ENCODE data around the gene MT1F.

The MT1F gene

GRCh38 chr16:56657555-56658326 lies at the start of gene MT1F:
Gene MT1F, plus strand, starts transcription at chr16:56657959. Its CDS starts 100 bp downstream, at chr16:56658059.
- Histone ChIP-seq H3K36me3 (ENCODE audit: control insufficient read depth in 2 of 2, insufficient read depth in 2 of 2, low read length in 2 of 2) (peaks cover 7 to 9% of the 10 kb centered on the region in 2 donors), H3K4me1 (ENCODE audit: control insufficient read depth in 2 of 2, insufficient read depth in 2 of 2, low read length in 2 of 2) (peaks cover 6 to 16% of the 10 kb centered on the region in 2 donors), H3K27me3 (ENCODE audit: control insufficient read depth in 2 of 2, insufficient read depth in 2 of 2, low read length in 2 of 2) (peaks cover 0 to 2% of the 10 kb centered on the region in 2 donors), H3K27ac (ENCODE audit: low read depth in 2 of 2, low read length in 2 of 2) (peak within 1 kb of the TSS; percentile 84 to 91), H3K9me3 (ENCODE audit: control insufficient read depth in 2 of 2, low read length in 2 of 2) (no peaks in the 10 kb centered on the region), H3K9ac (ENCODE audit: low read depth in 1 of 2, low read length in 2 of 2) (peak within 1 kb of the TSS; percentile 76 to 89), H3K4me3 (ENCODE audit: low read length in 2 of 2) (peak within 1 kb of the TSS; percentile 82 to 88)

DNA sequence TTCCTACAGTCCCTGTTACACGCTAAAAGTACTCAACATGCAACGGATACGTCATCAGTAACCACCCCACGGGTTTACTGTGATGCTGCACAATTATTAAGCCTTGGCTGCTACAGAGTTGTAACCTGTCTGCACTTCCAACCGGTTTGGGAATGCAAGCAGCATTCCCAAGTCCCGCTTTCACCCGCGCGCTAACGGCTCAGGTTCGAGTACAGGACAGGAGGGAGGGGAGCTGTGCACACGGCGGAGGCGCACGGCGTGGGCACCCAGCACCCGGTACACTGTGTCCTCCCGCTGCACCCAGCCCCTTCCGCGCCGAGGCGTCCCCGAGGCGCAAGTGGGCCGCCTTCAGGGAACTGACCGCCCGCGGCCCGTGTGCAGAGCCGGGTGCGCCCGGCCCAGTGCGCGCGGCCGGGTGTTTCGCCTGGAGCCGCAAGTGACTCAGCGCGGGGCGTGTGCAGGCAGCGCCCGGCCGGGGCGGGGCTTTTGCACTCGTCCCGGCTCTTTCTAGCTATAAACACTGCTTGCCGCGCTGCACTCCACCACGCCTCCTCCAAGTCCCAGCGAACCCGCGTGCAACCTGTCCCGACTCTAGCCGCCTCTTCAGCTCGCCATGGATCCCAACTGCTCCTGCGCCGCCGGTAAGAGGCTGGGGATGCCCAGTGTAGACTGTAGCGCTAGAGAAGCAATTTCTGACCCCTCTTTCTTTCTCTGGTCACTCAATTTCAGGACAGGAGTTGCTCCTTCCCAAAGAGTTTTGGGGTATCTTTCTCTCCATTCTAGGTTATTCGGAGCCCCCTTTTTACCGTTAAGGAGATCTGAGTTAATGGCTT lies 49.5 kb upstream of the MT1F start, which contains the start of gene MT2A:
Gene MT2A, plus strand, starts transcription at position 542 of the 833 bp plus-strand sequence. Its CDS starts 72 bp downstream, at position 614.
- Histone ChIP-seq H3K9ac (ENCODE audit: low read depth in 1 of 2, low read length in 2 of 2) (peak within 1 kb of the TSS; percentile 78 to 90), H3K4me1 (ENCODE audit: control insufficient read depth in 2 of 2, insufficient read depth in 2 of 2, low read length in 2 of 2) (peaks cover 26 to 29% of the 10 kb centered on the region in 2 donors), H3K27me3 (ENCODE audit: control insufficient read depth in 2 of 2, insufficient read depth in 2 of 2, low read length in 2 of 2) (no peaks in the 10 kb centered on the region), H3K36me3 (ENCODE audit: control insufficient read depth in 2 of 2, insufficient read depth in 2 of 2, low read length in 2 of 2) (no peaks in the 10 kb centered on the region), H3K9me3 (ENCODE audit: control insufficient read depth in 2 of 2, low read length in 2 of 2) (no peaks in the 10 kb centered on the region), H3K27ac (ENCODE audit: low read depth in 2 of 2, low read length in 2 of 2) (peak within 1 kb of the TSS; percentile 94 to 95), H3K4me3 (ENCODE audit: low read length in 2 of 2) (peak within 1 kb of the TSS; percentile 82 to 96)

DNA sequence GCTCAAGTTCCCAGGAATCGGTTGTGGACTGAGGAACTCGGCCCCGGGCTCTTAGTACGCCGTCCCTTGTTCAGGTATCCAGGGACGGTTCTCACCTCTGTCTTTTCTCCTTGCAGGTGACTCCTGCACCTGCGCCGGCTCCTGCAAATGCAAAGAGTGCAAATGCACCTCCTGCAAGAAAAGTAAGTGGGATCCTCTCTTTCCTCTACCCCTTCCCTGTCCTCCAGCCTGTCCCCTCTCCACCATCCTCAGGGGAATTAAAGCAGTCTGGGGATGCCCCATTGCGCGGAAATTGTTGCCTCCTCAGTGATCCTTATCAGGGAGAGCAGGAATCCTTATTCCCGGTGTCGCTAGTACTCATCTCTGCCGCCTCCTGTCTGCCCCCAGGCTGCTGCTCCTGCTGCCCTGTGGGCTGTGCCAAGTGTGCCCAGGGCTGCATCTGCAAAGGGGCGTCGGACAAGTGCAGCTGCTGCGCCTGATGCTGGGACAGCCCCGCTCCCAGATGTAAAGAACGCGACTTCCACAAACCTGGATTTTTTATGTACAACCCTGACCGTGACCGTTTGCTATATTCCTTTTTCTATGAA lies 48.8 kb upstream of the MT1F start:
- H3K27me3 ChIP-seq (ENCODE audit: control insufficient read depth in 2 of 2, insufficient read depth in 2 of 2, low read length in 2 of 2), result no peaks in the 10 kb centered on the region
- peaks cover 26 to 29% of the 10 kb centered on the region in 2 donors for H3K4me1 ChIP-seq (ENCODE audit: control insufficient read depth in 2 of 2, insufficient read depth in 2 of 2, low read length in 2 of 2)

DNA sequence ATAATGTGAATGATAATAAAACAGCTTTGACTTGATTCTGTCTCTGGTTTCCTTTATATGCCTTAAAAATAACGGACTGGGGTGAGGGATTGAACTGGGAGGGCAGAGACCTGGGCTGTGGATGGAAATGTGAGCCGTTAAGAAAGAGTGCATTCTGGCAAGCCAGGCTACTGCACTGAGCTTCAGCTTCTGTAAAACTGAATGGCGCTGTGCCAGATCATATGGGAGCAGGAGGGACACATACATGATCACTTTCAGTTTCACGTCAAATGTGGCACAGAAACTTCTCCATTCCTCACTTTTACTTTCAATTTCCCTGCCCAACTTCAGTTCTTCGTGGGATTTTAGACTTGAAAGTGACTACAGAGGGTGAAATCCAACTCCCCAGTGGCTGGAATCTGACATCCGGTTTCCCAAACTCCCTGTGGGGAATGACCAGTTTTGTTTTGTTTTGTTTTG lies 48.3 kb upstream of the MT1F start:
- peaks cover 26 to 29% of the 10 kb centered on the region in 2 donors for H3K4me1 ChIP-seq (ENCODE audit: control insufficient read depth in 2 of 2, insufficient read depth in 2 of 2, low read length in 2 of 2)
- no peaks in the 10 kb centered on the region for H3K27me3 ChIP-seq (ENCODE audit: control insufficient read depth in 2 of 2, insufficient read depth in 2 of 2, low read length in 2 of 2)
- no peaks in the 10 kb centered on the region for H3K9me3 ChIP-seq (ENCODE audit: control insufficient read depth in 2 of 2, low read length in 2 of 2)
- H3K27ac ChIP-seq (ENCODE audit: low read depth in 2 of 2, low read length in 2 of 2), result peak overlapping the region; percentile 88 to 95
- peak overlapping the region; percentile 78 to 90 for H3K9ac ChIP-seq (ENCODE audit: low read depth in 1 of 2, low read length in 2 of 2)
- H3K36me3 ChIP-seq (ENCODE audit: control insufficient read depth in 2 of 2, insufficient read depth in 2 of 2, low read length in 2 of 2), result no peaks in the 10 kb centered on the region
- peak overlapping the region; percentile 82 to 96 for H3K4me3 ChIP-seq (ENCODE audit: low read length in 2 of 2)

More for the DNA sequence above, 48.8 kb upstream of the MT1F start:
- Histone ChIP-seq H3K27ac (ENCODE audit: low read depth in 2 of 2, low read length in 2 of 2) (peak overlapping the region; percentile 88 to 95), H3K9me3 (ENCODE audit: control insufficient read depth in 2 of 2, low read length in 2 of 2) (no peaks in the 10 kb centered on the region), H3K4me3 (ENCODE audit: low read length in 2 of 2) (peak overlapping the region; percentile 82 to 96), H3K9ac (ENCODE audit: low read depth in 1 of 2, low read length in 2 of 2) (peak overlapping the region; percentile 78 to 90), H3K36me3 (ENCODE audit: control insufficient read depth in 2 of 2, insufficient read depth in 2 of 2, low read length in 2 of 2) (no peaks in the 10 kb centered on the region)

- H3K9me3 ChIP-seq (ENCODE audit: control insufficient read depth in 2 of 2, low read length in 2 of 2), result no peaks in the 10 kb centered on the region
- peak overlapping the region; percentile 88 to 95 for H3K27ac ChIP-seq (ENCODE audit: low read depth in 2 of 2, low read length in 2 of 2)
- no peaks in the 10 kb centered on the region for H3K27me3 ChIP-seq (ENCODE audit: control insufficient read depth in 2 of 2, insufficient read depth in 2 of 2, low read length in 2 of 2)
- H3K36me3 ChIP-seq (ENCODE audit: control insufficient read depth in 2 of 2, insufficient read depth in 2 of 2, low read length in 2 of 2), result no peaks in the 10 kb centered on the region
- H3K4me3 ChIP-seq (ENCODE audit: low read length in 2 of 2), result peak overlapping the region; percentile 82 to 96
- H3K9ac ChIP-seq (ENCODE audit: low read depth in 1 of 2, low read length in 2 of 2), result peak overlapping the region; percentile 78 to 90
- peaks cover 26 to 29% of the 10 kb centered on the region in 2 donors for H3K4me1 ChIP-seq (ENCODE audit: control insufficient read depth in 2 of 2, insufficient read depth in 2 of 2, low read length in 2 of 2)
Measured at GRCh38 chr16:56610017-56610608, 47.6 kb upstream of the MT1F start.

GRCh38 chr16:56610609-56611111 lies 47.1 kb upstream of the MT1F start:
- H3K36me3 ChIP-seq (ENCODE audit: control insufficient read depth in 2 of 2, insufficient read depth in 2 of 2, low read length in 2 of 2), result no peaks in the 10 kb centered on the region
- H3K27ac ChIP-seq (ENCODE audit: low read depth in 2 of 2, low read length in 2 of 2), result peak overlapping the region; percentile 88 to 95
- peaks cover 26 to 29% of the 10 kb centered on the region in 2 donors for H3K4me1 ChIP-seq (ENCODE audit: control insufficient read depth in 2 of 2, insufficient read depth in 2 of 2, low read length in 2 of 2)
- peak overlapping the region; percentile 78 to 90 for H3K9ac ChIP-seq (ENCODE audit: low read depth in 1 of 2, low read length in 2 of 2)
- H3K4me3 ChIP-seq (ENCODE audit: low read length in 2 of 2), result peak overlapping the region in 1 of 2 donors; percentile 96
- H3K9me3 ChIP-seq (ENCODE audit: control insufficient read depth in 2 of 2, low read length in 2 of 2), result no peaks in the 10 kb centered on the region
- H3K27me3 ChIP-seq (ENCODE audit: control insufficient read depth in 2 of 2, insufficient read depth in 2 of 2, low read length in 2 of 2), result no peaks in the 10 kb centered on the region

- no peak overlapping the region for H3K9ac ChIP-seq (ENCODE audit: low read depth in 1 of 2, low read length in 2 of 2)
Measured at GRCh38 chr16:56611281-56611833, 46.4 kb upstream of the MT1F start.

GRCh38 chr16:56613706-56614105 lies 44.1 kb upstream of the MT1F start:
- Histone ChIP-seq H3K9ac (ENCODE audit: low read depth in 1 of 2, low read length in 2 of 2) (no peak overlapping the region), H3K9me3 (ENCODE audit: control insufficient read depth in 2 of 2, low read length in 2 of 2) (no peaks in the 10 kb centered on the region), H3K4me3 (ENCODE audit: low read length in 2 of 2) (no peak overlapping the region), H3K27me3 (ENCODE audit: control insufficient read depth in 2 of 2, insufficient read depth in 2 of 2, low read length in 2 of 2) (peaks cover 0 to 5% of the 10 kb centered on the region in 2 donors), H3K36me3 (ENCODE audit: control insufficient read depth in 2 of 2, insufficient read depth in 2 of 2, low read length in 2 of 2) (no peaks in the 10 kb centered on the region), H3K27ac (ENCODE audit: low read depth in 2 of 2, low read length in 2 of 2) (no peak overlapping the region), H3K4me1 (ENCODE audit: control insufficient read depth in 2 of 2, insufficient read depth in 2 of 2, low read length in 2 of 2) (peaks cover 25 to 29% of the 10 kb centered on the region in 2 donors)

More at GRCh38 chr16:56611281-56611833, 46.4 kb upstream of the MT1F start:
- Histone ChIP-seq H3K4me1 (ENCODE audit: control insufficient read depth in 2 of 2, insufficient read depth in 2 of 2, low read length in 2 of 2) (peaks cover 26 to 29% of the 10 kb centered on the region in 2 donors), H3K27ac (ENCODE audit: low read depth in 2 of 2, low read length in 2 of 2) (peak overlapping the region; percentile 88 to 95), H3K27me3 (ENCODE audit: control insufficient read depth in 2 of 2, insufficient read depth in 2 of 2, low read length in 2 of 2) (no peaks in the 10 kb centered on the region), H3K4me3 (ENCODE audit: low read length in 2 of 2) (no peak overlapping the region), H3K36me3 (ENCODE audit: control insufficient read depth in 2 of 2, insufficient read depth in 2 of 2, low read length in 2 of 2) (no peaks in the 10 kb centered on the region), H3K9me3 (ENCODE audit: control insufficient read depth in 2 of 2, low read length in 2 of 2) (no peaks in the 10 kb centered on the region)

GRCh38 chr16:56614549-56614991 lies 43.2 kb upstream of the MT1F start:
- Histone ChIP-seq H3K36me3 (ENCODE audit: control insufficient read depth in 2 of 2, insufficient read depth in 2 of 2, low read length in 2 of 2) (no peaks in the 10 kb centered on the region), H3K4me3 (ENCODE audit: low read length in 2 of 2) (no peak overlapping the region), H3K27ac (ENCODE audit: low read depth in 2 of 2, low read length in 2 of 2) (no peak overlapping the region), H3K9ac (ENCODE audit: low read depth in 1 of 2, low read length in 2 of 2) (no peak overlapping the region), H3K27me3 (ENCODE audit: control insufficient read depth in 2 of 2, insufficient read depth in 2 of 2, low read length in 2 of 2) (peaks cover 0 to 5% of the 10 kb centered on the region in 2 donors), H3K9me3 (ENCODE audit: control insufficient read depth in 2 of 2, low read length in 2 of 2) (no peaks in the 10 kb centered on the region), H3K4me1 (ENCODE audit: control insufficient read depth in 2 of 2, insufficient read depth in 2 of 2, low read length in 2 of 2) (peaks cover 19 to 20% of the 10 kb centered on the region in 2 donors)
